Pulmonary artery endothelial cell (primary cell): Measurements from ENCODE around the gene FOXL2. TPM values are rescaled to one million over a fixed set of nuclear protein-coding genes. Genes with fewer than 3 reads are reported as not detected.

Experiments used
- total RNA-seq: library from RNA; depleted of rRNA; stranded (reverse); fragments of >200 nt; gene quantifications from 2 replicates; pipeline ENCODE4 v1.2.3, GENCODE V29; 2014

The FOXL2 gene
- total RNA-seq, 1 donor from 2014 or later, result 0.07 TPM

Other genes with a start within 250 kb of the FOXL2 start
- gene PIK3CB, start 112.2 kb downstream of the FOXL2 start, total RNA-seq, result 16.1 and 16.5 TPM in 2 replicates
- 0.04 TPM in 1 of 2 replicates, not detected in the other for gene FOXL2NB, start 80 bp upstream of the FOXL2 start, total RNA-seq
- not detected in 2 replicates for gene PRR23A, start 59.1 kb upstream of the FOXL2 start, total RNA-seq
- gene PRR23B, start 73.8 kb upstream of the FOXL2 start, total RNA-seq, result not detected in 2 replicates
- not detected in 2 replicates for gene PRR23C, start 97.8 kb upstream of the FOXL2 start, total RNA-seq